Activated naive CD4-positive, alpha-beta T cell treated with anti-CD3 and anti-CD28 coated beads for 36 hours (primary cell): ENCODE measurements around the gene MAPK9. TPM values are rescaled to one million over a fixed set of nuclear protein-coding genes. Genes with fewer than 3 reads are reported as not detected.
"Not testable (repeated sequence)": the region's sequence is repeated elsewhere in the genome, so short reads cannot be mapped to it uniquely, and the experiment has no call there.

Experiments used
- CTCF ChIA-PET: fragments of 350-600 bp; sonication (Branson Sonifier 250); formaldehyde crosslinking; loops from one replicate; lab custom pipeline; 2021; ENCODE audit warnings: antibody characterized with exemption; lab: Charles Lee
- DNase-seq: peaks from one replicate; pipeline ENCODE4 v3.0.0-alpha.2; 2020
- H3K27ac Mint-ChIP-seq: one replicate; pipeline ENCODE4 v1.8.0; 2021; ENCODE audit warnings: mild to moderate bottlenecking, mixed read lengths
- H3K27me3 Mint-ChIP-seq: one replicate; pipeline ENCODE4 v1.8.0; 2021; ENCODE audit warnings: low read depth, mixed read lengths
- H3K36me3 Mint-ChIP-seq: one replicate; pipeline ENCODE4 v1.8.0; 2021; ENCODE audit warnings: low read depth, mixed read lengths
- H3K4me1 Mint-ChIP-seq: one replicate; pipeline ENCODE4 v1.8.0; 2021; ENCODE audit warnings: low read depth, mixed read lengths
- H3K4me3 Mint-ChIP-seq: one replicate; pipeline ENCODE4 v1.8.0; 2021; ENCODE audit warnings: mild to moderate bottlenecking, moderate library complexity, mixed read lengths
- H3K9me3 Mint-ChIP-seq: one replicate; pipeline ENCODE4 v1.8.0; 2021; ENCODE audit warnings: mixed read lengths
- intact Hi-C: fragments of 100-400 bp; cut with micrococcal nuclease; formaldehyde crosslinking; loops from one replicate; pipeline ENCODE4 v1.15.1; 2023
- total RNA-seq, 2 experiments: library from RNA; stranded (reverse); gene quantifications; one replicate each; pipeline ENCODE4 v1.2.3, GENCODE V29; 2021

MAPK9 gene
- total RNA-seq, 2 experiments from 2014 or later: 30.8 to 34.4 TPM

GRCh38 chr5:180302256-180302655, 10.4 kb upstream of the MAPK9 start:
- CTCF ChIA-PET: interaction anchor here (0.6 to 1.1 kb wide), 2 partner anchors 13 to 25 kb away, joined by 3 to 6 read pairs; no protein-coding TSS in a partner anchor
- Mint-ChIP-seq H3K27ac (no peak overlapping the region), H3K4me3 (no peak overlapping the region), H3K36me3 (no peaks in the 10 kb centered on the region), H3K27me3 (no peaks in the 10 kb centered on the region), H3K9me3 (no peaks in the 10 kb centered on the region), H3K4me1 (no peaks in the 10 kb centered on the region)
- intact Hi-C loops: no loop called here
- DNase-seq: no peak

- no peak for DNase-seq
- H3K9me3 Mint-ChIP-seq: no peaks in the 10 kb centered on the region
- no peaks in the 10 kb centered on the region for H3K27me3 Mint-ChIP-seq
- no peak overlapping the region for H3K27ac Mint-ChIP-seq
- intact Hi-C loops: no loop called here
- CTCF ChIA-PET: interaction anchor here (0.7 to 1.3 kb wide), 2 partner anchors 18 to 100 kb away, joined by 3 to 4 read pairs; no protein-coding TSS in a partner anchor
- no peak overlapping the region for H3K4me3 Mint-ChIP-seq
- H3K4me1 Mint-ChIP-seq: peaks cover 3% of the 10 kb centered on the region
- no peaks in the 10 kb centered on the region for H3K36me3 Mint-ChIP-seq
These were observed 9.4 kb upstream of the MAPK9 start for GRCh38 chr5:180301253-180301652.

GRCh38 chr5:180299526-180299925, 7.6 kb upstream of the MAPK9 start:
- intact Hi-C loops: no loop called here
- no peak for DNase-seq
- Mint-ChIP-seq H3K4me1 (peaks cover 6% of the 10 kb centered on the region), H3K36me3 (no peaks in the 10 kb centered on the region), H3K4me3 (no peak overlapping the region), H3K9me3 (no peaks in the 10 kb centered on the region), H3K27ac (no peak overlapping the region), H3K27me3 (no peaks in the 10 kb centered on the region)
- CTCF ChIA-PET: no interaction called here

- H3K4me3 Mint-ChIP-seq, intact Hi-C loops, DNase-seq, H3K36me3 Mint-ChIP-seq, H3K27me3 Mint-ChIP-seq, H3K4me1 Mint-ChIP-seq, CTCF ChIA-PET, H3K27ac Mint-ChIP-seq, H3K9me3 Mint-ChIP-seq: not testable (repeated sequence)
These were observed 7.1 kb upstream of the MAPK9 start for GRCh38 chr5:180299014-180299413.

- no peaks in the 10 kb centered on the region for H3K9me3 Mint-ChIP-seq
- H3K4me3 Mint-ChIP-seq: no peak overlapping the region
- no peak for DNase-seq
- no peaks in the 10 kb centered on the region for H3K36me3 Mint-ChIP-seq
- no peak overlapping the region for H3K27ac Mint-ChIP-seq
- CTCF ChIA-PET: interaction anchor here (1.6 kb wide), 1 partner anchor 17 kb away, joined by 10 read pairs; no protein-coding TSS in a partner anchor
- H3K27me3 Mint-ChIP-seq: no peaks in the 10 kb centered on the region
- intact Hi-C loops: no loop called here
- peaks cover 16% of the 10 kb centered on the region for H3K4me1 Mint-ChIP-seq
These were observed 5.9 kb upstream of the MAPK9 start for GRCh38 chr5:180297587-180298282.

- Mint-ChIP-seq H3K36me3 (no peaks in the 10 kb centered on the region), H3K27ac (no peak overlapping the region), H3K27me3 (no peaks in the 10 kb centered on the region), H3K4me3 (no peak overlapping the region), H3K9me3 (no peaks in the 10 kb centered on the region), H3K4me1 (peaks cover 18% of the 10 kb centered on the region)
- no peak for DNase-seq
- intact Hi-C loops: no loop called here
- CTCF ChIA-PET: interaction anchor here (1.6 to 5.6 kb wide), 3 partner anchors 18 to 32 kb away, joined by 10 to 77 read pairs (median 48); no protein-coding TSS in a partner anchor
These were observed 4.9 kb upstream of the MAPK9 start for GRCh38 chr5:180296771-180297170.

GRCh38 chr5:180294913-180295555, 3.2 kb upstream of the MAPK9 start:
- Mint-ChIP-seq H3K27me3 (no peaks in the 10 kb centered on the region), H3K9me3 (no peaks in the 10 kb centered on the region), H3K36me3 (no peaks in the 10 kb centered on the region), H3K27ac (no peak overlapping the region), H3K4me3 (no peak overlapping the region), H3K4me1 (peaks cover 28% of the 10 kb centered on the region)
- intact Hi-C loops: no loop called here
- no peak for DNase-seq
- CTCF ChIA-PET: interaction anchor here (0.7 to 5.6 kb wide), 8 partner anchors 9 to 312 kb away, joined by 3 to 77 read pairs (median 8); partner anchors contain the start of gene RASGEF1C

GRCh38 chr5:180294411-180294810, 2.5 kb upstream of the MAPK9 start:
- Mint-ChIP-seq H3K4me1 (peaks cover 32% of the 10 kb centered on the region), H3K9me3 (no peaks in the 10 kb centered on the region), H3K27ac (peak overlapping the region; percentile 24), H3K27me3 (no peaks in the 10 kb centered on the region), H3K36me3 (no peaks in the 10 kb centered on the region), H3K4me3 (no peak overlapping the region)
- intact Hi-C loops: no loop called here
- no peak for DNase-seq
- CTCF ChIA-PET: interaction anchor here (0.6 to 5.6 kb wide), 14 partner anchors 9 to 312 kb away, joined by 3 to 77 read pairs (median 5); partner anchors contain the start of gene RASGEF1C

- DNase-seq: no peak
- intact Hi-C loops: no loop called here
- peaks cover 31% of the 10 kb centered on the region for H3K4me1 Mint-ChIP-seq
- CTCF ChIA-PET: interaction anchor here (1.2 to 5.6 kb wide), 3 partner anchors 24 to 315 kb away, joined by 3 to 77 read pairs (median 12); no protein-coding TSS in a partner anchor
- no peak overlapping the region for H3K27ac Mint-ChIP-seq
- H3K27me3 Mint-ChIP-seq: no peaks in the 10 kb centered on the region
- peak overlapping the region; percentile 75 for H3K4me3 Mint-ChIP-seq
- H3K9me3 Mint-ChIP-seq: no peaks in the 10 kb centered on the region
- peaks cover 7% of the 10 kb centered on the region for H3K36me3 Mint-ChIP-seq
These were observed 496 bp downstream of the MAPK9 start for GRCh38 chr5:180291234-180291940.

- Mint-ChIP-seq H3K36me3 (peaks cover 9% of the 10 kb centered on the region), H3K4me3 (peak overlapping the region; percentile 75), H3K27me3 (no peaks in the 10 kb centered on the region), H3K9me3 (no peaks in the 10 kb centered on the region), H3K4me1 (peaks cover 26% of the 10 kb centered on the region), H3K27ac (peak overlapping the region; percentile 11)
- intact Hi-C loops: no loop called here
- DNase-seq: no peak
- CTCF ChIA-PET: interaction anchor here (1.2 to 4.0 kb wide), 3 partner anchors 25 to 316 kb away, joined by 3 to 18 read pairs (median 12); no protein-coding TSS in a partner anchor
These were observed 1.2 kb downstream of the MAPK9 start for GRCh38 chr5:180290568-180291233.

- H3K27ac Mint-ChIP-seq: no peak overlapping the region
- intact Hi-C loops: no loop called here
- H3K27me3 Mint-ChIP-seq: no peaks in the 10 kb centered on the region
- peaks cover 15% of the 10 kb centered on the region for H3K36me3 Mint-ChIP-seq
- CTCF ChIA-PET: interaction anchor here (0.7 to 4.0 kb wide), 4 partner anchors 26 to 331 kb away, joined by 4 to 18 read pairs (median 8); no protein-coding TSS in a partner anchor
- peaks cover 26% of the 10 kb centered on the region for H3K4me1 Mint-ChIP-seq
- no peak for DNase-seq
- no peak overlapping the region for H3K4me3 Mint-ChIP-seq
- no peaks in the 10 kb centered on the region for H3K9me3 Mint-ChIP-seq
These were observed 1.9 kb downstream of the MAPK9 start for GRCh38 chr5:180289966-180290365.
